ENCODE measurements around the gene ZNF280B.
"Not testable (repeated sequence)": the region's sequence is repeated elsewhere in the genome, so short reads cannot be mapped to it uniquely, and the experiment has no call there.

The ZNF280B gene

DNA sequence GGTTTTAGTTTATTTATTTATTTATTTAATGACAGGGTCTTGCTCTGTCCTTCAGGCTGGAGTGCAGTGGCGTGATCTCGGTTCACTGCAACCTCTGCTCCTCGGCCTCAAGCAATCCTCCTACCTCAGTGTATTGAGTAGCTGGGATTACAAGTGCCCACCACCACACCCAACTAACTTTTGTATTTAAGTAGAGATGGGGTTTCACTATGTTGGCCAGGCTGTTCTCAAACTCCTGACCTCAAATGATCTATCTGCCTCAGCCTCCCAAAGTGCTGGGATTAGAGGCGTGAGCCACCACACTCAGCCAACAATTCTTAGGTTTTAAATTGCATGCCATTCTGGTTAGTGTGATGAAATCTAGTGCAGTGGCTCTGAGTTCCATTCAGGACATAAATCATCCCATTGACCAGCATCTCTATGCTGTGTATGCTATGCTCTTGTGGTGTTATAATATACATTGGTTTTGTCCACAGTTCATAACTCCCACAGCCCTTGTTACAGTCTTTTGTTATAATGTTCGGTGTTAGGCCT is 28.5 kb downstream of the ZNF280B start:
- TF ChIP-seq, protein P1, sequence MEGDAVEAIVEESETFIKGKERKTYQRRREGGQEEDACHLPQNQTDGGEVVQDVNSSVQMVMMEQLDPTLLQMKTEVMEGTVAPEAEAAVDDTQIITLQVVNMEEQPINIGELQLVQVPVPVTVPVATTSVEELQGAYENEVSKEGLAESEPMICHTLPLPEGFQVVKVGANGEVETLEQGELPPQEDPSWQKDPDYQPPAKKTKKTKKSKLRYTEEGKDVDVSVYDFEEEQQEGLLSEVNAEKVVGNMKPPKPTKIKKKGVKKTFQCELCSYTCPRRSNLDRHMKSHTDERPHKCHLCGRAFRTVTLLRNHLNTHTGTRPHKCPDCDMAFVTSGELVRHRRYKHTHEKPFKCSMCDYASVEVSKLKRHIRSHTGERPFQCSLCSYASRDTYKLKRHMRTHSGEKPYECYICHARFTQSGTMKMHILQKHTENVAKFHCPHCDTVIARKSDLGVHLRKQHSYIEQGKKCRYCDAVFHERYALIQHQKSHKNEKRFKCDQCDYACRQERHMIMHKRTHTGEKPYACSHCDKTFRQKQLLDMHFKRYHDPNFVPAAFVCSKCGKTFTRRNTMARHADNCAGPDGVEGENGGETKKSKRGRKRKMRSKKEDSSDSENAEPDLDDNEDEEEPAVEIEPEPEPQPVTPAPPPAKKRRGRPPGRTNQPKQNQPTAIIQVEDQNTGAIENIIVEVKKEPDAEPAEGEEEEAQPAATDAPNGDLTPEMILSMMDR (IDR thresholded peaks at IDR 0.05), result no peak
- no peak for TF ChIP-seq ZFX (IDR thresholded peaks at IDR 0.05; ENCODE audit: borderline replicate concordance)
- no peak overlapping the region for H3K27ac ChIP-seq

DNA sequence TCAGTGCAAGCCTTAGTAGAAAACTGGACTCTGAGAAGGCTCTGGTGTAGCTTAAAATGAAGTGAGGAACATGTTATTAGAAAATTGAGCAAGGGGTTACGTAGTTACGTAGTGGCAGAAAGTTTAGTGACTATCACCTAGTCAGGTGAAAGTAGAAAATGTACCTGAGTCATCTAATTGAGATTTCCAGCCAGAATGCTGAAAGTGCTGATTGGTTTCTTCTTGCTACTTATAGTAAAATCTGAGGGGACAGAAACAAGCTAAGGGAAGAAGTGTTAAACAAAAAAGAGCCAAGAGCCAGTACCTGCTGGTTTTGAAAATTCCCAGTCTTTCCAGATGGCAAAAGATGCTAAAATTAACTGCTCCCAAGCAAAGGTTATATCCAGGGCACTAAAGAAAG is 29.4 kb downstream of the ZNF280B start:
- no peak for TF ChIP-seq ZFX (IDR thresholded peaks at IDR 0.05; ENCODE audit: borderline replicate concordance)
- TF ChIP-seq, protein P1 (IDR thresholded peaks at IDR 0.05), result no peak
- no peak overlapping the region for H3K27ac ChIP-seq

DNA sequence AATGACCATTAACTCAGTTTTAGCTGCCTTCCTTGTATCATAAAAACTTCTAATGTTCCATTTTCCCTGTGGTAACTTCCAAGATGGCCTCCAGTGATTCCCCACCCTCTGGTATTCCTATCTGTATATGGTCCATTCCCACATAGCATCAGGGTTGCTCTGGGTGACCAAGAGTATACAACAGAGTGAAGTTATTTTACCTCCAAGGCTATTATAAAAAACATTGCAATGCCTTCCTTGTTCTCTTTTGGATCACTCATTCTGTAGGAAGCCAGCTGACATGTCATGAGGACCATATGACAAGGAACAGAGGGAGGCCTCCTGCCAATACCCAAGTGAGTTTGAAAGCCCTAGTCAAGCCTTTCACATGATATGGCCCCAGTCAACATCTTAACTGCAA is 30.1 kb downstream of the ZNF280B start:
- H3K27ac ChIP-seq, result no peak overlapping the region
- TF ChIP-seq ZFX (IDR thresholded peaks at IDR 0.05; ENCODE audit: borderline replicate concordance), result no peak
- TF ChIP-seq, protein P1 (IDR thresholded peaks at IDR 0.05), result no peak

DNA sequence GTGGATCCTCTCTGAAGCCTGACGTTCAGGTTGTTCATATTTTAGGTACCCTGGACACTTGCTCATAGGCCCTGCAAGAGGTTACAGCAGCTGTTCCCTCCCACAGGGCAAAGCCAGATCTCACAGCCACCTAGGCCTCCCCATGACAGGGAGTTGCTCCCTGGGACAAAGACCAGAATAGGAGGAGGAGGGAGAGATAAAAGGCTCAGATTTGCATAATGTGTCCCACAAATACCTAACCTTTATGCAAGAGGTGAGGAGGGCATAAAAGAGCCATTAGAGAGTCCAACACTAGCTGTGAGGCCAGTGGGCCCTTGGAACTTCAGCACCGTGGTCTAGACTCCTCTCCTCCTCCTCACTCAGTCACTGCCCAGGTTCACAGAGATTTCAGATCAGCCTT is 33.8 kb downstream of the ZNF280B start:
- TF ChIP-seq ZFX (IDR thresholded peaks at IDR 0.05; ENCODE audit: borderline replicate concordance), result no peak
- TF ChIP-seq, protein P1 (IDR thresholded peaks at IDR 0.05), result no peak
- no peak overlapping the region for H3K27ac ChIP-seq

DNA sequence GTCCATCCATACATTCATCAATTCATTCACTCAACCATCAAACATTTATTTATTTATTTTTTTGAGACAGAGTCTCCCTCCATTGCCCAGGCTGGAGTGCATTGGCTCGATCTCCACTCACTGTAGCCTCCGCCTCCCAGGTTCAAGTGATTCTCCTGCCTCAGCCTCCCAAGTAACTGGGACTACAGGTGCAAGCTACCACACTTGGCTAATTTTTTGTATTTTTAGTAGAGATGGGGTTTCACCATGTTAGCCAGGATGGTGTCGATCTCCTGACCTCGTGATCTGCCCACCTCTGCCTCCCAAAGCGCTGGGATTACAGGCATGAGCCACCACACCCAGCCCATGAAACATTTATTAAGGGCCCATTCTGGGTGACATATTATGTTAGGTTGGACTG is 37.4 kb downstream of the ZNF280B start:
- not testable (repeated sequence) for H3K27ac ChIP-seq

DNA sequence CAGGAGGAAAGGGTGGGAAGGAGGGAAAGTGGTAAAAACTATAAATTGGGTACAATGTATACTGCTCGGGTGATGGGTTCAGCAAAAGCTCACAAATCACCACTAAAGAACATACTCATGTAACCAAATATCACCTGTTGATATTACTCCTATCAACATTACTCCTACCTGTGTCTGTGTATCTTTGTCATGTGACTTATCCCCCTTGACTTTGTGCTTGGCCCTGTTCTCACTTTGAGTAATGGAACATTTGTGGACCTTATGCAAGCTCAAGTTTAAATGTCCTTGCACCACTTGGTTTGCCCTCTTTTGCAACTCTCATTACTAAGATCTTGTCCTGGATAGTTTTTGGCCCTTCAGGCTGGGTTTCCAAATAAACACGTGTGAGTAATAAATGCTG is 39.0 kb downstream of the ZNF280B start:
- TF ChIP-seq ZFX (IDR thresholded peaks at IDR 0.05; ENCODE audit: borderline replicate concordance), result no peak
- TF ChIP-seq, protein P1 (IDR thresholded peaks at IDR 0.05), result no peak
- H3K27ac ChIP-seq, result no peak overlapping the region

DNA sequence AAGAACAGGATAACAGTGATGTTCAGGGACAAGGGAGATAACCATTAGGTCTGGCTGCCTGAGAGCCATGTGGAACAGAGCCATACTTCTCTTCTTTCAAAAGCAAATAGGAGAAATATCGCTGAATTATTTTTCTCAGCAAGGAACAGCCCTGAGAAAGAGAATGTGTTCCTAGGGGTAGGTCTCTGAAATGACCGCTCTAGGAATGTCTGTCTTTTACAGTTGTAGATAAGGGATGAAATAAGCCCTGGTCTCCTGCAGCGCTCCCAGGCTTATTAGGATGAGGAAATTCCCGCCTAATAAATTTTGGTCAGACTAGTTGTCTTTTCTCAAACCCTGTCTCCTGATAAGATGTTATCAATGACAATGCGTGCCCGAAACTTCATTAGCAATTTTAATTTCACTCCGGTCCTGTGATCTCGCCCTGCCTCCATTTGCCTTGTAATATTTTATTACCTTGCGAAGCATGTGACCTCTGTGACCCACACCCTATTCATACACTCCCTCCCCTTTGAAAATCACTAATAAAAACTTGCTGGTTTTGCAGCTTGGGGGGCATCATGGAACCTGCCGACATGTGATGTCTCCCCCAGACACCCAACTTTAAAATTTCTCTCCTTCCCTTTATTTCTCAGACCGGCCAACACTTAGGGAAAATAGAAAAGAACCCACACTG is 39.6 kb downstream of the ZNF280B start:
- not testable (repeated sequence) for H3K27ac ChIP-seq

DNA sequence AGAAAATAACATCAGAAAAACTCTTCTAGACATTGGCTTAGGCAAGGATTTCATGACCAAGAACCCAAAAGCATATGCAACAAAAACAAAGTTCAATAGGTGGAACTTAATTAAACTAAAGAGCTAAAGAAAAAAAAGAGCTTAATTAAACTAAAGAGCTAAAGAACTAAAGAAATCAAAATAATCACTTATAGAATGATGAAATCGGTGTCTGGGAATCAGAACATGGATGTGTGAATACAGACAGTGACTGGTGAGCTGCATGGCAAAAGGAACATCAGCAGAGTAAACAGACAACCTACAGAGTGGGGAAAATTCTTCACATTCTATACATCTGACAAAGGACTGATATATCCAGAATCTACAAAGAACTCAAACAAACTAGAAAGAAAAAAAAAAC is 41.4 kb downstream of the ZNF280B start:
- H3K27ac ChIP-seq, result no peak overlapping the region
- TF ChIP-seq, protein P1 (IDR thresholded peaks at IDR 0.05), result no peak
- no peak for TF ChIP-seq ZFX (IDR thresholded peaks at IDR 0.05; ENCODE audit: borderline replicate concordance)

All from 22Rv1 (cell line).